Measurements from ENCODE around the gene AMBP.

Gene AMBP

GRCh38 chr9:114119242-114120191 is 41.4 kb upstream of the AMBP start:
- TF ChIP-seq CTCF (IDR thresholded peaks at IDR 0.05; ENCODE audit: insufficient read depth, low read length, missing control alignments), result no peak
- ChIA-PET POLR2A (no interaction called here), CTCF (interaction anchor here (0.8 to 16.2 kb wide), 4 partner anchors 11 to 172 kb away, joined by 4 to 686 read pairs (median 16); no protein-coding TSS in a partner anchor)
- no peak for DNase-seq (ENCODE audit: low read depth, low spot score)
- H3K4me3 ChIP-seq (ENCODE audit: low read depth, low read length), result no peak overlapping the region

- H3K4me3 ChIP-seq (ENCODE audit: low read depth, low read length), result no peak overlapping the region
- ChIA-PET CTCF (interaction anchor here (1.2 to 16.2 kb wide), 4 partner anchors 10 to 174 kb away, joined by 3 to 686 read pairs (median 16); no protein-coding TSS in a partner anchor), POLR2A (no interaction called here)
- DNase-seq (ENCODE audit: low read depth, low spot score), result no peak
- no peak for TF ChIP-seq CTCF (IDR thresholded peaks at IDR 0.05; ENCODE audit: insufficient read depth, low read length, missing control alignments)
Observed at GRCh38 chr9:114117996-114118830, 40.1 kb upstream of the AMBP start.

GRCh38 chr9:114117614-114117995 is 39.5 kb upstream of the AMBP start:
- no peak for DNase-seq (ENCODE audit: low read depth, low spot score)
- ChIA-PET CTCF (interaction anchor here (1.4 to 16.2 kb wide), 3 partner anchors 9 to 174 kb away, joined by 3 to 686 read pairs (median 29); no protein-coding TSS in a partner anchor), POLR2A (no interaction called here)

GRCh38 chr9:114116126-114116747 is 38.1 kb upstream of the AMBP start:
- DNase-seq (ENCODE audit: low read depth, low spot score), result no peak
- no peak for TF ChIP-seq CTCF (IDR thresholded peaks at IDR 0.05; ENCODE audit: insufficient read depth, low read length, missing control alignments)
- ChIA-PET POLR2A (interaction anchor here (0.5 to 0.8 kb wide), 2 partner anchors 78 to 187 kb away, joined by 3 read pairs; no protein-coding TSS in a partner anchor), CTCF (interaction anchor here (0.9 to 16.2 kb wide), 4 partner anchors 8 to 175 kb away, joined by 3 to 686 read pairs (median 18); no protein-coding TSS in a partner anchor)
- H3K4me3 ChIP-seq (ENCODE audit: low read depth, low read length), result no peak overlapping the region

More at GRCh38 chr9:114117614-114117995, 39.5 kb upstream of the AMBP start:
- no peak for TF ChIP-seq CTCF (IDR thresholded peaks at IDR 0.05; ENCODE audit: insufficient read depth, low read length, missing control alignments)
- H3K4me3 ChIP-seq (ENCODE audit: low read depth, low read length), result no peak overlapping the region

- CTCF ChIA-PET, result interaction anchor here (1.5 to 16.2 kb wide), 4 partner anchors 7 to 176 kb away, joined by 4 to 686 read pairs (median 18); partner anchors contain the start of gene AMBP
- TF ChIP-seq CTCF (IDR thresholded peaks at IDR 0.05; ENCODE audit: insufficient read depth, low read length, missing control alignments), result no peak
- no peak for DNase-seq (ENCODE audit: low read depth, low spot score)
- POLR2A ChIA-PET, result interaction anchor here (0.5 to 0.9 kb wide), 2 partner anchors 33 to 79 kb away, joined by 3 to 4 read pairs; no protein-coding TSS in a partner anchor
- no peak overlapping the region for H3K4me3 ChIP-seq (ENCODE audit: low read depth, low read length)
Observed at GRCh38 chr9:114115654-114116125, 37.6 kb upstream of the AMBP start.
